Hepatocyte (in vitro differentiated cells): ENCODE measurements around the gene GLI3. TPM values are rescaled to one million over a fixed set of nuclear protein-coding genes. Genes with fewer than 3 reads are reported as not detected.

ENCODE experiments used
- DNase-seq: peaks from one replicate; pipeline ENCODE4 v3.0.0-alpha.2; 2016; ENCODE audit warnings: low spot score
- H2AFZ ChIP-seq: fragments of 200-600 bp; sonication (generic); 2 replicates; pipeline ENCODE4 v1.6.0; 2016; ENCODE audit warnings: antibody characterized with exemption, mild to moderate bottlenecking
- H3K27ac ChIP-seq: fragments of 200-600 bp; sonication (generic); 2 replicates; pipeline ENCODE4 v1.5.1; 2016; ENCODE audit warnings: mild to moderate bottlenecking
- H3K27me3 ChIP-seq: fragments of 200-600 bp; sonication (generic); 2 replicates; pipeline ENCODE4 v1.6.1; 2016
- H3K36me3 ChIP-seq: fragments of 200-600 bp; sonication (generic); replicated peaks from 2 replicates; pipeline ENCODE4 v1.5.1; 2016; ENCODE audit warnings: low read depth; ENCODE audit not compliant: insufficient read depth
- H3K4me1 ChIP-seq: fragments of 200-600 bp; sonication (generic); 2 replicates; pipeline ENCODE4 v1.5.1; 2016; ENCODE audit warnings: mild to moderate bottlenecking, moderate library complexity; ENCODE audit not compliant: insufficient read depth
- H3K4me2 ChIP-seq: fragments of 200-600 bp; sonication (generic); 2 replicates; pipeline ENCODE4 v1.6.0; 2016
- H3K4me3 ChIP-seq: fragments of 200-600 bp; sonication (generic); 2 replicates; pipeline ENCODE4 v1.5.1; 2016; ENCODE audit warnings: mild to moderate bottlenecking
- H3K79me2 ChIP-seq: fragments of 200-600 bp; sonication (generic); 2 replicates; pipeline ENCODE4 v1.6.0; 2017; ENCODE audit warnings: mild to moderate bottlenecking
- H3K9me2 ChIP-seq: fragments of 200-600 bp; sonication (generic); replicated peaks from 2 replicates; pipeline ENCODE4 v1.6.0; 2017; ENCODE audit warnings: mild to moderate bottlenecking; ENCODE audit not compliant: insufficient read depth
- H3K9me3 ChIP-seq: fragments of 200-600 bp; sonication (generic); 2 replicates; pipeline ENCODE4 v1.5.1; 2016; ENCODE audit warnings: low read depth, mild to moderate bottlenecking
- H4K20me1 ChIP-seq: fragments of 200-600 bp; sonication (generic); 2 replicates; pipeline ENCODE4 v1.6.0; 2016; ENCODE audit warnings: mild to moderate bottlenecking; ENCODE audit not compliant: insufficient read depth, poor library complexity, severe bottlenecking
- CTCF ChIP-seq: fragments of 200-600 bp; sonication (generic); IDR thresholded peaks from 2 replicates; pipeline ENCODE4 v1.5.1; 2016; ENCODE audit warnings: antibody characterized with exemption, mild to moderate bottlenecking; ENCODE audit not compliant: poor library complexity
- EZH2 ChIP-seq: fragments of 200-600 bp; sonication (generic); IDR thresholded peaks from 2 replicates; pipeline ENCODE4 v1.6.1; 2016; ENCODE audit warnings: antibody characterized with exemption, mild to moderate bottlenecking, borderline replicate concordance
- EZH2phosphoT487 ChIP-seq: fragments of 200-600 bp; sonication (generic); IDR thresholded peaks from one replicate; pipeline ENCODE4 v1.6.1; 2018; ENCODE audit warnings: antibody characterized with exemption, mild to moderate bottlenecking, low read depth, moderate library complexity; ENCODE audit not compliant: unreplicated experiment, severe bottlenecking
- WGBS: methylation state at CpG from one replicate; pipeline ENCODE4 v1.1.6; 2016; ENCODE audit warnings: low lambda C conversion rate; ENCODE audit errors: missing lambda C conversion rate; 5-methylcytosine and 5-hydroxymethylcytosine counted together
- polyA plus RNA-seq: library from polyadenylated mRNA; unstranded; fragments of >200 nt; fragmentation: Nextera tagmentation; extraction: Ambion mirVana; gene quantifications from 2 replicates; pipeline ENCODE4 v1.2.1, GENCODE V29; 2016
- total RNA-seq: library from RNA; depleted of rRNA; stranded (reverse); fragments of >200 nt; gene quantifications from 2 replicates; pipeline ENCODE4 v1.2.3, GENCODE V29; 2014

Gene GLI3
- total and polyA plus RNA-seq, 2 experiments from 2014 or later = 5.5 to 20.0 TPM

- Histone ChIP-seq H4K20me1 (peaks cover 2% of the 10 kb centered on the region), H3K4me3 (no peak overlapping the region)
Measured at GRCh38 chr7:42144604-42145003, 92.4 kb downstream of the GLI3 start.

GRCh38 chr7:42143711-42144600 is 93.1 kb downstream of the GLI3 start:
- Histone ChIP-seq H3K9me3 (no peaks in the 10 kb centered on the region), H3K9me2 (no peaks in the 10 kb centered on the region), H3K27me3 (no peaks in the 10 kb centered on the region), H3K79me2 (peaks cover 6% of the 10 kb centered on the region), H3K4me3 (no peak overlapping the region), H2AFZ (no peak overlapping the region), H4K20me1 (peaks cover 2% of the 10 kb centered on the region), H3K36me3 (no peaks in the 10 kb centered on the region), H3K27ac (peak overlapping the region; percentile 41), H3K4me1 (peaks cover 12% of the 10 kb centered on the region), H3K4me2 (no peak overlapping the region)
- DNase-seq = no peak
- TF ChIP-seq EZH2 = no peak
- no peak for TF ChIP-seq CTCF
- WGBS = 68% methylated on average over 14 of the region's 14 CpGs

More at GRCh38 chr7:42144604-42145003, 92.4 kb downstream of the GLI3 start:
- Histone ChIP-seq H3K79me2 (peaks cover 6% of the 10 kb centered on the region), H3K4me2 (no peak overlapping the region), H3K27me3 (no peaks in the 10 kb centered on the region), H3K9me2 (no peaks in the 10 kb centered on the region), H3K9me3 (no peaks in the 10 kb centered on the region), H3K4me1 (peaks cover 12% of the 10 kb centered on the region), H3K27ac (peak overlapping the region; percentile 41), H3K36me3 (no peaks in the 10 kb centered on the region), H2AFZ (no peak overlapping the region)
- no peak for DNase-seq
- TF ChIP-seq EZH2 (no peak), EZH2phosphoT487 (no peak), CTCF (no peak)
- WGBS = 53% methylated on average over 4 of the region's 4 CpGs

GRCh38 chr7:42142089-42142488 is 94.9 kb downstream of the GLI3 start:
- no peak overlapping the region for H3K4me2 ChIP-seq
- no peak for TF ChIP-seq CTCF
- no peak for TF ChIP-seq EZH2
- no peak for TF ChIP-seq EZH2phosphoT487
- no peaks in the 10 kb centered on the region for H3K9me2 ChIP-seq
- DNase-seq = no peak
- peaks cover 6% of the 10 kb centered on the region for H3K79me2 ChIP-seq
- H3K27me3 ChIP-seq = no peaks in the 10 kb centered on the region
- no peaks in the 10 kb centered on the region for H3K9me3 ChIP-seq
- peaks cover 2% of the 10 kb centered on the region for H4K20me1 ChIP-seq
- H3K27ac ChIP-seq = no peak overlapping the region
- 98% methylated on average over 4 of the region's 4 CpGs for WGBS
- H3K36me3 ChIP-seq = no peaks in the 10 kb centered on the region
- no peak overlapping the region for H3K4me3 ChIP-seq
- peaks cover 12% of the 10 kb centered on the region for H3K4me1 ChIP-seq
- H2AFZ ChIP-seq = no peak overlapping the region
